Fibroblast of lung (primary cell): ENCODE measurements around the gene SERPINB1. TPM values are rescaled to one million over a fixed set of nuclear protein-coding genes. Genes with fewer than 3 reads are reported as not detected.
A peak's percentile ranks its signal among the peaks of the same experiment; 100 is the strongest.

Source experiments
- DNase-seq, 2 donors: peaks; one replicate each; pipeline versions ENCODE4 v3.0.0 to v3.0.0-alpha.2; 2010; ENCODE audit warnings: low read depth in 2 of 2
- H2AFZ ChIP-seq: 2 replicates; pipeline ENCODE4 v1.5.1; 2012; ENCODE audit warnings: low read length, control low read depth, inconsistent platforms
- H3K27ac ChIP-seq: 2 replicates; pipeline ENCODE4 v1.5.1; 2011; ENCODE audit warnings: low read length, control low read depth; ENCODE audit not compliant: insufficient read depth
- H3K27me3 ChIP-seq: 2 replicates; pipeline ENCODE4 v1.5.1; 2011; ENCODE audit warnings: mild to moderate bottlenecking, low read length; ENCODE audit not compliant: control insufficient read depth, insufficient read depth
- H3K36me3 ChIP-seq: 2 replicates; pipeline ENCODE4 v1.5.1; 2011; ENCODE audit warnings: low read length; ENCODE audit not compliant: control insufficient read depth, insufficient read depth
- H3K4me1 ChIP-seq: 2 replicates; pipeline ENCODE4 v1.5.1; 2011; ENCODE audit warnings: low read length; ENCODE audit not compliant: control insufficient read depth, insufficient read depth; ENCODE audit errors: extremely low read depth
- H3K4me2 ChIP-seq: 2 replicates; pipeline ENCODE4 v1.5.1; 2011; ENCODE audit warnings: low read length, control low read depth; ENCODE audit not compliant: insufficient read depth; ENCODE audit errors: extremely low read depth
- H3K4me3 ChIP-seq, 4 experiments: fragments of 200-600 bp in 1 of 4; sonication (generic) in 1 of 4; replicated peaks in 1 of 4; 2 replicates each; pipeline ENCODE4 v1.5.1; 2011 to 2016; ENCODE audit warnings: low read length in 4 of 4, low read depth in 3 of 4, mild to moderate bottlenecking in 3 of 4, control low read depth in 2 of 4, inconsistent platforms in 1 of 4, mixed read lengths in 1 of 4; ENCODE audit not compliant: insufficient read depth in 1 of 4; ENCODE audit errors: control extremely low read depth in 1 of 4
- H3K79me2 ChIP-seq: 2 replicates; pipeline ENCODE4 v1.5.1; 2012; ENCODE audit warnings: mild to moderate bottlenecking, low read length, inconsistent platforms; ENCODE audit not compliant: control insufficient read depth, insufficient read depth
- H3K9ac ChIP-seq: 2 replicates; pipeline ENCODE4 v1.5.1; 2011; ENCODE audit warnings: mild to moderate bottlenecking, low read length, control low read depth; ENCODE audit not compliant: insufficient read depth
- H3K9me3 ChIP-seq: 2 replicates; pipeline ENCODE4 v1.5.1; 2012; ENCODE audit warnings: low read depth, low read length; ENCODE audit not compliant: control insufficient read depth, insufficient read depth
- H4K20me1 ChIP-seq: 2 replicates; pipeline ENCODE4 v1.5.1; 2011; ENCODE audit warnings: low read length; ENCODE audit not compliant: control insufficient read depth, insufficient read depth; ENCODE audit errors: extremely low read depth
- EZH2 ChIP-seq: IDR thresholded peaks from 2 replicates; pipeline ENCODE4 v1.5.1; 2012; ENCODE audit warnings: low read length, control low read depth, mild to moderate bottlenecking; ENCODE audit errors: missing control alignments
- polyA plus RNA-seq, 2 donors: library from polyadenylated mRNA; depleted of rRNA in 1 of 2; stranded (reverse) in 1 of 2; unstranded in 1 of 2; fragments of >200 nt; gene quantifications; 2 replicates each; pipeline ENCODE4 v1.2.1, GENCODE V29; 2011 to 2012; ENCODE audit warnings: missing spikeins in 1 of 2
- total RNA-seq: library from RNA; depleted of rRNA; stranded (reverse); fragments of >200 nt; gene quantifications from 2 replicates; pipeline ENCODE4 v1.2.1, GENCODE V29; 2014
- TF ChIP-seq, protein P1 (sequence below), 2 donors: IDR thresholded peaks in 1 of 2; conservative IDR thresholded peaks in 1 of 2; 1 replicate in 1 of 2; 2 replicates in 1 of 2; pipeline ENCODE4 v1.5.1; 2011 to 2012; ENCODE audit warnings: low read length in 2 of 2, control low read depth in 1 of 2, inconsistent platforms in 1 of 2, low read depth in 1 of 2, mild to moderate bottlenecking in 1 of 2

SERPINB1 gene
- total and polyA plus RNA-seq, 2 donors (not counting 1 experiment from before 2014, with no cell fraction given) = 19.3 to 39.5 TPM

- no peaks in the 10 kb centered on the region for H3K9me3 ChIP-seq
- DNase-seq = no peak
- H3K4me1 ChIP-seq = peaks cover 13% of the 10 kb centered on the region
- no peaks in the 10 kb centered on the region for H3K79me2 ChIP-seq
- no peak for TF ChIP-seq EZH2
- TF ChIP-seq, protein P1, sequence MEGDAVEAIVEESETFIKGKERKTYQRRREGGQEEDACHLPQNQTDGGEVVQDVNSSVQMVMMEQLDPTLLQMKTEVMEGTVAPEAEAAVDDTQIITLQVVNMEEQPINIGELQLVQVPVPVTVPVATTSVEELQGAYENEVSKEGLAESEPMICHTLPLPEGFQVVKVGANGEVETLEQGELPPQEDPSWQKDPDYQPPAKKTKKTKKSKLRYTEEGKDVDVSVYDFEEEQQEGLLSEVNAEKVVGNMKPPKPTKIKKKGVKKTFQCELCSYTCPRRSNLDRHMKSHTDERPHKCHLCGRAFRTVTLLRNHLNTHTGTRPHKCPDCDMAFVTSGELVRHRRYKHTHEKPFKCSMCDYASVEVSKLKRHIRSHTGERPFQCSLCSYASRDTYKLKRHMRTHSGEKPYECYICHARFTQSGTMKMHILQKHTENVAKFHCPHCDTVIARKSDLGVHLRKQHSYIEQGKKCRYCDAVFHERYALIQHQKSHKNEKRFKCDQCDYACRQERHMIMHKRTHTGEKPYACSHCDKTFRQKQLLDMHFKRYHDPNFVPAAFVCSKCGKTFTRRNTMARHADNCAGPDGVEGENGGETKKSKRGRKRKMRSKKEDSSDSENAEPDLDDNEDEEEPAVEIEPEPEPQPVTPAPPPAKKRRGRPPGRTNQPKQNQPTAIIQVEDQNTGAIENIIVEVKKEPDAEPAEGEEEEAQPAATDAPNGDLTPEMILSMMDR (conservative IDR thresholded peaks at IDR 0.05 in 1 of 2, IDR thresholded peaks at IDR 0.05 in 1 of 2; ENCODE audit: low read depth in 1 of 2, low read length in 2 of 2) = no peak
- no peaks in the 10 kb centered on the region for H3K27me3 ChIP-seq
- H3K36me3 ChIP-seq = peaks cover 1% of the 10 kb centered on the region
- no peak overlapping the region for H3K4me3 ChIP-seq
- no peak overlapping the region for H2AFZ ChIP-seq
- H4K20me1 ChIP-seq = no peaks in the 10 kb centered on the region
- H3K27ac ChIP-seq = no peak overlapping the region
- no peak overlapping the region for H3K4me2 ChIP-seq
- no peak overlapping the region for H3K9ac ChIP-seq
Observed at GRCh38 chr6:2821554-2821953, 20.1 kb downstream of the SERPINB1 start.

GRCh38 chr6:2820415-2820814, 21.2 kb downstream of the SERPINB1 start:
- no peak for TF ChIP-seq EZH2
- TF ChIP-seq, protein P1 (conservative IDR thresholded peaks at IDR 0.05 in 1 of 2, IDR thresholded peaks at IDR 0.05 in 1 of 2; ENCODE audit: low read depth in 1 of 2, low read length in 2 of 2) = no peak
- H3K79me2 ChIP-seq = no peaks in the 10 kb centered on the region
- peaks cover 1% of the 10 kb centered on the region for H3K36me3 ChIP-seq
- H3K4me1 ChIP-seq = peaks cover 13% of the 10 kb centered on the region
- H3K9ac ChIP-seq = no peak overlapping the region
- H3K27ac ChIP-seq = no peak overlapping the region
- peak in 1 of 2 donors; percentile 46 for DNase-seq
- no peaks in the 10 kb centered on the region for H3K9me3 ChIP-seq
- H2AFZ ChIP-seq = no peak overlapping the region
- H3K27me3 ChIP-seq = no peaks in the 10 kb centered on the region
- H3K4me2 ChIP-seq = no peak overlapping the region
- no peak overlapping the region for H3K4me3 ChIP-seq
- no peaks in the 10 kb centered on the region for H4K20me1 ChIP-seq

GRCh38 chr6:2819978-2820377, 21.7 kb downstream of the SERPINB1 start:
- no peak for DNase-seq
- Histone ChIP-seq H4K20me1 (no peaks in the 10 kb centered on the region), H3K79me2 (no peaks in the 10 kb centered on the region), H3K4me2 (no peak overlapping the region), H2AFZ (no peak overlapping the region), H3K4me1 (peaks cover 13% of the 10 kb centered on the region), H3K27ac (no peak overlapping the region), H3K9ac (no peak overlapping the region), H3K9me3 (no peaks in the 10 kb centered on the region), H3K27me3 (no peaks in the 10 kb centered on the region), H3K36me3 (peaks cover 1% of the 10 kb centered on the region), H3K4me3 (no peak overlapping the region)
- TF ChIP-seq, protein P1 (conservative IDR thresholded peaks at IDR 0.05 in 1 of 2, IDR thresholded peaks at IDR 0.05 in 1 of 2; ENCODE audit: low read depth in 1 of 2, low read length in 2 of 2) = no peak
- TF ChIP-seq EZH2 = no peak
